Tongue (tissue), 2 donors: Measurements from ENCODE around the gene DSTYK. TPM values are rescaled to one million over a fixed set of nuclear protein-coding genes. Genes with fewer than 3 reads are reported as not detected.
"Not testable (repeated sequence)": the region's sequence is repeated elsewhere in the genome, so short reads cannot be mapped to it uniquely, and the experiment has no call there.

Experiments used
- DNase-seq: peaks from one replicate; pipeline ENCODE4 v3.0.0-alpha.2; 2015
- total RNA-seq: library from RNA; depleted of rRNA; stranded (reverse); fragments of >200 nt; gene quantifications from one replicate; pipeline ENCODE4 v1.2.3, GENCODE V29; 2014

DSTYK gene
- total RNA-seq, 1 donor from 2014 or later: 15.8 TPM

GRCh38 chr1:205214756-205215155 is 3.3 kb upstream of the DSTYK start:
- no peak for DNase-seq

- no peak for DNase-seq
Observed at GRCh38 chr1:205211839-205212536, 486 bp upstream of the DSTYK start.

- DNase-seq: no peak
Observed at GRCh38 chr1:205210756-205211168, 740 bp downstream of the DSTYK start.

- DNase-seq: no peak
Observed at GRCh38 chr1:205208811-205209210, 2.7 kb downstream of the DSTYK start.

GRCh38 chr1:205205055-205205454 is 6.4 kb downstream of the DSTYK start:
- DNase-seq: no peak

- no peak for DNase-seq
Observed at GRCh38 chr1:205204552-205204951, 7.0 kb downstream of the DSTYK start.

GRCh38 chr1:205199931-205200299 is 11.6 kb downstream of the DSTYK start:
- DNase-seq: no peak

GRCh38 chr1:205199090-205199930 is 12.2 kb downstream of the DSTYK start:
- DNase-seq: no peak

- no peak for DNase-seq
Observed at GRCh38 chr1:205192287-205192686, 19.2 kb downstream of the DSTYK start.

GRCh38 chr1:205191622-205192021 is 19.9 kb downstream of the DSTYK start:
- DNase-seq: peak; percentile 43

- no peak for DNase-seq
Observed at GRCh38 chr1:205190845-205191577, 20.5 kb downstream of the DSTYK start.

GRCh38 chr1:205189131-205189530 is 22.4 kb downstream of the DSTYK start:
- no peak for DNase-seq

GRCh38 chr1:205188596-205188995 is 22.9 kb downstream of the DSTYK start:
- DNase-seq: no peak

GRCh38 chr1:205188098-205188497 is 23.4 kb downstream of the DSTYK start:
- DNase-seq: no peak

- DNase-seq: no peak
Observed at GRCh38 chr1:205187420-205187819, 24.1 kb downstream of the DSTYK start.

GRCh38 chr1:205186191-205186590 is 25.3 kb downstream of the DSTYK start:
- DNase-seq: no peak

- peak; percentile 32 for DNase-seq
Observed at GRCh38 chr1:205183676-205184335, 27.7 kb downstream of the DSTYK start.

GRCh38 chr1:205182930-205183329 is 28.6 kb downstream of the DSTYK start:
- DNase-seq: no peak

GRCh38 chr1:205180331-205180730 is 31.2 kb downstream of the DSTYK start:
- not testable (repeated sequence) for DNase-seq

GRCh38 chr1:205179842-205180241 is 31.7 kb downstream of the DSTYK start:
- no peak for DNase-seq

- no peak for DNase-seq
Observed at GRCh38 chr1:205172729-205173366, 38.7 kb downstream of the DSTYK start.

GRCh38 chr1:205171369-205171768 is 40.1 kb downstream of the DSTYK start:
- DNase-seq: no peak
